GM21825 (cell line): ENCODE measurements around the gene PTPN1.
"Not testable (repeated sequence)": the region's sequence is repeated elsewhere in the genome, so short reads cannot be mapped to it uniquely, and the experiment has no call there.

Source experiments
- ATAC-seq: cut with Tn5 transposase; IDR thresholded peaks from one replicate; pipeline ENCODE4 v1.9.1; 2021; ENCODE audit warnings: mild to moderate bottlenecking, moderate library complexity; ENCODE audit not compliant: unreplicated experiment

Gene PTPN1

GRCh38 chr20:50602432-50603088, 92.4 kb downstream of the PTPN1 start:
- no peak for ATAC-seq

- no peak for ATAC-seq
Observed at GRCh38 chr20:50604451-50604850, 94.3 kb downstream of the PTPN1 start.

- no peak for ATAC-seq
Observed at GRCh38 chr20:50605136-50605535, 95.0 kb downstream of the PTPN1 start.

GRCh38 chr20:50607436-50607835, 97.3 kb downstream of the PTPN1 start:
- no peak for ATAC-seq

- ATAC-seq, result no peak
Observed at GRCh38 chr20:50607850-50608749, 97.9 kb downstream of the PTPN1 start.

GRCh38 chr20:50608750-50609104, 98.5 kb downstream of the PTPN1 start:
- no peak for ATAC-seq

GRCh38 chr20:50609438-50609989, 99.3 kb downstream of the PTPN1 start:
- ATAC-seq, result no peak

- ATAC-seq, result no peak
Observed at GRCh38 chr20:50610212-50610718, 100.1 kb downstream of the PTPN1 start.

GRCh38 chr20:50611128-50611810, 101.1 kb downstream of the PTPN1 start:
- no peak for ATAC-seq

- ATAC-seq, result no peak
Observed at GRCh38 chr20:50613438-50614169, 103.4 kb downstream of the PTPN1 start.

- ATAC-seq, result no peak
Observed at GRCh38 chr20:50615407-50615806, 105.2 kb downstream of the PTPN1 start.

GRCh38 chr20:50617022-50617421, 106.8 kb downstream of the PTPN1 start:
- no peak for ATAC-seq

GRCh38 chr20:50618537-50618936, 108.4 kb downstream of the PTPN1 start:
- ATAC-seq, result no peak

- ATAC-seq, result not testable (repeated sequence)
Observed at GRCh38 chr20:50620459-50620858, 110.3 kb downstream of the PTPN1 start.

- ATAC-seq, result no peak
Observed at GRCh38 chr20:50621068-50621665, 111.0 kb downstream of the PTPN1 start.

- no peak for ATAC-seq
Observed at GRCh38 chr20:50624351-50625016, 114.3 kb downstream of the PTPN1 start.

GRCh38 chr20:50625986-50626677, 115.9 kb downstream of the PTPN1 start:
- no peak for ATAC-seq

GRCh38 chr20:50627747-50628146, 117.6 kb downstream of the PTPN1 start:
- no peak for ATAC-seq

- ATAC-seq, result no peak
Observed at GRCh38 chr20:50628332-50628731, 118.1 kb downstream of the PTPN1 start.
